ENCODE data around the gene CDR2L.

CDR2L gene

GRCh38 chr17:75006653-75007052 is 19.2 kb downstream of the CDR2L start:
- no peak overlapping the region for H3K4me2 ChIP-seq (ENCODE audit: low read length)
- H2AFZ ChIP-seq (ENCODE audit: low read length), result no peak overlapping the region
- no peaks in the 10 kb centered on the region for H3K9me3 ChIP-seq (ENCODE audit: low read length)
- TF ChIP-seq CTCF (IDR thresholded peaks at IDR 0.05; ENCODE audit: low read length) (no peak), EZH2 (IDR thresholded peaks at IDR 0.05; ENCODE audit: borderline replicate concordance, low read length) (no peak)
- H3K4me3 ChIP-seq (ENCODE audit: low read depth, low read length, poor library complexity, severe bottlenecking), result no peak overlapping the region
- no peak overlapping the region for H3K9ac ChIP-seq (ENCODE audit: low read length)
- H3K4me1 ChIP-seq (ENCODE audit: insufficient read depth, low read length, severe bottlenecking), result peaks cover under 1% of the 10 kb centered on the region
- H3K27me3 ChIP-seq (ENCODE audit: insufficient read depth, low read length), result no peaks in the 10 kb centered on the region
- H3K79me2 ChIP-seq (ENCODE audit: insufficient read depth, low read length), result no peaks in the 10 kb centered on the region
- no peaks in the 10 kb centered on the region for H3K36me3 ChIP-seq (ENCODE audit: insufficient read depth, low read length)
- no peaks in the 10 kb centered on the region for H3F3A ChIP-seq (ENCODE audit: insufficient read depth, low read length)
- no peak overlapping the region for H3K27ac ChIP-seq (ENCODE audit: low read depth, low read length, poor library complexity, severe bottlenecking)
- no peaks in the 10 kb centered on the region for H4K20me1 ChIP-seq (ENCODE audit: insufficient read depth, low read length)
- no peaks in the 10 kb centered on the region for H3K9me2 ChIP-seq (ENCODE audit: low read depth, low read length)

GRCh38 chr17:75008373-75008772 is 20.9 kb downstream of the CDR2L start:
- Histone ChIP-seq H3K27me3 (ENCODE audit: insufficient read depth, low read length) (no peaks in the 10 kb centered on the region), H3K79me2 (ENCODE audit: insufficient read depth, low read length) (peaks cover 4% of the 10 kb centered on the region; the same call in 1 of the 2 replicates), H2AFZ (ENCODE audit: low read length) (no peak overlapping the region), H3K4me1 (ENCODE audit: insufficient read depth, low read length, severe bottlenecking) (peaks cover 13% of the 10 kb centered on the region), H4K20me1 (ENCODE audit: insufficient read depth, low read length) (no peaks in the 10 kb centered on the region), H3K4me2 (ENCODE audit: low read length) (no peak overlapping the region), H3K4me3 (ENCODE audit: low read depth, low read length, poor library complexity, severe bottlenecking) (no peak overlapping the region), H3K9ac (ENCODE audit: low read length) (no peak overlapping the region), H3K9me3 (ENCODE audit: low read length) (no peaks in the 10 kb centered on the region), H3F3A (ENCODE audit: insufficient read depth, low read length) (no peaks in the 10 kb centered on the region), H3K9me2 (ENCODE audit: low read depth, low read length) (no peaks in the 10 kb centered on the region), H3K27ac (ENCODE audit: low read depth, low read length, poor library complexity, severe bottlenecking) (no peak overlapping the region), H3K36me3 (ENCODE audit: insufficient read depth, low read length) (no peaks in the 10 kb centered on the region)
- no peak for TF ChIP-seq CTCF (IDR thresholded peaks at IDR 0.05; ENCODE audit: low read length)

GRCh38 chr17:75009139-75009724 is 21.8 kb downstream of the CDR2L start:
- H3K9me3 ChIP-seq (ENCODE audit: low read length), result no peaks in the 10 kb centered on the region
- H3K9me2 ChIP-seq (ENCODE audit: low read depth, low read length), result no peaks in the 10 kb centered on the region
- no peaks in the 10 kb centered on the region for H4K20me1 ChIP-seq (ENCODE audit: insufficient read depth, low read length)
- no peak overlapping the region for H3K4me2 ChIP-seq (ENCODE audit: low read length)
- peaks cover 20% of the 10 kb centered on the region for H3K4me1 ChIP-seq (ENCODE audit: insufficient read depth, low read length, severe bottlenecking)
- no peaks in the 10 kb centered on the region for H3K36me3 ChIP-seq (ENCODE audit: insufficient read depth, low read length)
- no peak overlapping the region for H2AFZ ChIP-seq (ENCODE audit: low read length)
- H3K27ac ChIP-seq (ENCODE audit: low read depth, low read length, poor library complexity, severe bottlenecking), result no peak overlapping the region
- no peak overlapping the region for H3K4me3 ChIP-seq (ENCODE audit: low read depth, low read length, poor library complexity, severe bottlenecking)
- peaks cover 8% of the 10 kb centered on the region; the same call in 1 of the 2 replicates for H3K79me2 ChIP-seq (ENCODE audit: insufficient read depth, low read length)
- H3F3A ChIP-seq (ENCODE audit: insufficient read depth, low read length), result no peaks in the 10 kb centered on the region
- H3K27me3 ChIP-seq (ENCODE audit: insufficient read depth, low read length), result no peaks in the 10 kb centered on the region
- H3K9ac ChIP-seq (ENCODE audit: low read length), result no peak overlapping the region
- TF ChIP-seq EZH2 (IDR thresholded peaks at IDR 0.05; ENCODE audit: borderline replicate concordance, low read length) (no peak), CTCF (IDR thresholded peaks at IDR 0.05; ENCODE audit: low read length) (no peak)

Data from OCI-LY1 (cell line).